GM12878 (cell line): Measurements from ENCODE around the gene POLD2. TPM values are rescaled to one million over a fixed set of nuclear protein-coding genes. Genes with fewer than 3 reads are reported as not detected.

ENCODE experiments used
- ATAC-seq: fragments of 200-7000 bp; cut with Tn5 transposase; 3 replicates; pipeline ENCODE4 v1.9.1; 2020; ENCODE audit warnings: mild to moderate bottlenecking, moderate library complexity
- BruUV-seq: library from RNA; stranded (reverse); fragments of 400-500 nt; replicated peaks from 2 replicates; lab custom pipeline; 2021; lab: Mats Ljungman, UMichigan
- CTCF ChIA-PET: fragments of 300-600 bp; sonication (Branson Sonifier 250); formaldehyde crosslinking; extraction: SDS; loops from one replicate; lab custom pipeline; 2021; ENCODE audit warnings: inconsistent platforms; lab: Yijun Ruan, JAX
- POLR2A ChIA-PET: fragments of 350-600 bp; formaldehyde crosslinking; extraction: SDS; loops from one replicate; lab custom pipeline; 2021; ENCODE audit warnings: inconsistent platforms; lab: Charles Lee
- RAD21 ChIA-PET: fragments of 300-600 bp; sonication (Branson Sonifier 250); formaldehyde crosslinking; loops from one replicate; lab custom pipeline; 2023; ENCODE audit warnings: antibody characterized with exemption; ENCODE audit not compliant: unreplicated experiment; lab: Charles Lee
- SMC1A ChIA-PET: fragments of 300-600 bp; sonication (Branson Sonifier 250); formaldehyde crosslinking; loops from one replicate; lab custom pipeline; 2023; ENCODE audit not compliant: unreplicated experiment, uncharacterized antibody; lab: Charles Lee
- DNase-seq: peaks from one replicate; pipeline ENCODE4 v3.0.0-alpha.2; 2011; ENCODE audit warnings: low read depth, low spot score
- FAIRE-seq: peaks from 3 replicates; lab custom pipeline; 2011; peaks lifted over from hg19 to GRCh38; lab: Jason Lieb, UNC
- H2AFZ ChIP-seq: 2 replicates; pipeline ENCODE4 v1.6.0; 2011; ENCODE audit warnings: low read depth, low read length, control low read depth; ENCODE audit not compliant: control insufficient read depth
- H3K27ac ChIP-seq: 2 replicates; pipeline ENCODE4 v1.5.1; 2011; ENCODE audit warnings: control low read depth; ENCODE audit not compliant: control insufficient read depth, insufficient read depth
- H3K27me3 ChIP-seq, 2 experiments: replicated peaks in 1 of 2; 2 replicates each; pipeline versions ENCODE4 v1.6.0 to v1.6.1; 2011; ENCODE audit warnings: low read length in 1 of 2; ENCODE audit not compliant: control insufficient read depth in 2 of 2, insufficient read depth in 2 of 2
- H3K36me3 ChIP-seq, 2 experiments: 2 replicates each; pipeline ENCODE4 v1.5.1; 2011; ENCODE audit warnings: low read length in 1 of 2; ENCODE audit not compliant: control insufficient read depth in 2 of 2, insufficient read depth in 2 of 2
- H3K4me1 ChIP-seq: 2 replicates; pipeline ENCODE4 v1.6.1; 2011; ENCODE audit warnings: mild to moderate bottlenecking, low read length, moderate library complexity, mixed read lengths; ENCODE audit not compliant: control insufficient read depth, insufficient read depth
- H3K4me2 ChIP-seq: 2 replicates; pipeline ENCODE4 v1.6.0; 2011; ENCODE audit warnings: control low read depth; ENCODE audit not compliant: control insufficient read depth, insufficient read depth
- H3K4me3 ChIP-seq: fragments of 200-600 bp; sonication (generic); 2 replicates; pipeline ENCODE4 v1.5.1; 2016
- H3K79me2 ChIP-seq: 2 replicates; pipeline ENCODE4 v1.6.0; 2011; ENCODE audit warnings: low read length; ENCODE audit not compliant: control insufficient read depth, insufficient read depth
- H3K9ac ChIP-seq: 2 replicates; pipeline ENCODE4 v1.8.0; 2011; ENCODE audit warnings: low read length, control low read depth, mixed read lengths; ENCODE audit not compliant: control insufficient read depth, insufficient read depth
- H3K9me3 ChIP-seq: replicated peaks from 3 replicates; pipeline ENCODE4 v1.5.1; 2011; ENCODE audit warnings: mild to moderate bottlenecking, low read length; ENCODE audit not compliant: control insufficient read depth, insufficient read depth
- H4K20me1 ChIP-seq: 2 replicates; pipeline ENCODE4 v1.6.0; 2011; ENCODE audit not compliant: control insufficient read depth, insufficient read depth
- BACH1 ChIP-seq: fragments of 450-650 bp; IDR thresholded peaks from 2 replicates; pipeline ENCODE4 v1.6.1; 2017; ENCODE audit warnings: mild to moderate bottlenecking, borderline replicate concordance
- CHD1 ChIP-seq: IDR thresholded peaks from 2 replicates; pipeline ENCODE4 v1.6.1; 2012; ENCODE audit warnings: low read depth, low read length, improper control_type of control experiment
- EED ChIP-seq: sonication (generic); IDR thresholded peaks from 2 replicates; pipeline ENCODE4 v1.6.1; 2016; ENCODE audit warnings: antibody characterized with exemption, low read depth
- FOS ChIP-seq: IDR thresholded peaks from 3 replicates; pipeline ENCODE4 v1.6.1; 2011; ENCODE audit warnings: borderline replicate concordance; ENCODE audit not compliant: insufficient read length; ENCODE audit errors: extremely low read depth
- FOXK2 ChIP-seq: fragments of 450-650 bp; IDR thresholded peaks from 2 replicates; pipeline ENCODE4 v1.6.1; 2017; ENCODE audit warnings: mild to moderate bottlenecking, moderate library complexity
- FOXM1 ChIP-seq: IDR thresholded peaks from 2 replicates; pipeline ENCODE4 v1.6.1; 2012; ENCODE audit warnings: low read depth, mild to moderate bottlenecking, inconsistent platforms, low read length, moderate library complexity
- IKZF2 ChIP-seq, 2 experiments: fragments of 450-650 bp; IDR thresholded peaks; 2 replicates each; pipeline ENCODE4 v1.6.1; 2017; ENCODE audit warnings: mild to moderate bottlenecking in 2 of 2, moderate library complexity in 2 of 2
- LARP7 ChIP-seq: fragments of 450-650 bp; IDR thresholded peaks from 2 replicates; pipeline ENCODE4 v1.6.1; 2017; ENCODE audit warnings: mild to moderate bottlenecking
- SREBF1 ChIP-seq: IDR thresholded peaks from 2 replicates; pipeline ENCODE4 v1.6.1; 2012; ENCODE audit warnings: mild to moderate bottlenecking, low read length
- YBX1 ChIP-seq: fragments of 450-650 bp; IDR thresholded peaks from 2 replicates; pipeline ENCODE4 v1.6.1; 2016; ENCODE audit warnings: antibody characterized with exemption
- WGBS: methylation state at CpG from one replicate; pipeline ENCODE4 v1.1.6; 2016; ENCODE audit warnings: low lambda C conversion rate; ENCODE audit not compliant: insufficient replicate concordance, insufficient coverage; ENCODE audit errors: missing lambda C conversion rate; 5-methylcytosine and 5-hydroxymethylcytosine counted together
- in situ Hi-C: fragments of 300-500 bp; cut with MboI; formaldehyde crosslinking; loops from 9 replicates; pipeline ENCODE4 v1.14.3; 2018; ENCODE audit warnings: mixed read lengths
- intact Hi-C: fragments of 100-400 bp; cut with micrococcal nuclease; formaldehyde crosslinking; loops from one replicate; pipeline ENCODE4 v1.14.2; 2022; ENCODE audit not compliant: unreplicated experiment
- polyA plus RNA-seq, 11 experiments: library from polyadenylated mRNA; depleted of rRNA in 4 of 11; unstranded in 6 of 11; stranded (reverse) in 5 of 11; fragments of >200 nt; fragmentation: Nextera tagmentation in 4 of 11; fragmentation: Illumina TruSeq in 1 of 11; extraction: Ambion mirVana in 4 of 11; extraction: Trizol in 1 of 11; gene quantifications; 1 replicate in 1 of 11; 2 replicates in 10 of 11; pipeline versions ENCODE4 v1.2.1 to v1.2.3, GENCODE V29; 2011 to 2016; ENCODE audit warnings: inconsistent platforms in 2 of 11, missing spikeins in 2 of 11, low read depth in 1 of 11
- total RNA-seq, 4 experiments: library from RNA; depleted of rRNA in 3 of 4; stranded (reverse); fragments of >200 nt in 3 of 4; fragmentation: Illumina TruSeq in 1 of 4; extraction: Trizol in 1 of 4; gene quantifications; 2 replicates each; pipeline versions ENCODE4 v1.2.1 to v1.2.3, GENCODE V29; 2013 to 2021
- TF ChIP-seq, protein P1 (sequence below): IDR thresholded peaks from 2 replicates; pipeline ENCODE4 v1.6.1; 2012; ENCODE audit warnings: low read depth, low read length, improper control_type of control experiment

The POLD2 gene
- total and polyA plus RNA-seq, 10 of the 15 experiments (the other 5 are each of a cell fraction or from before 2014, with no cell fraction given) = 19.1 to 287 (median 169) TPM

GRCh38 chr7:44154703-44155102, 31.4 kb upstream of the POLD2 start:
- CTCF ChIA-PET = no interaction called here
- Histone ChIP-seq H3K4me2 (no peak overlapping the region), H3K9me3 (no peaks in the 10 kb centered on the region), H4K20me1 (no peaks in the 10 kb centered on the region), H3K36me3 (no peaks in the 10 kb centered on the region), H2AFZ (no peak overlapping the region), H3K79me2 (no peaks in the 10 kb centered on the region), H3K4me3 (no peak overlapping the region), H3K27ac (no peak overlapping the region), H3K9ac (no peak overlapping the region), H3K27me3 (no peaks in the 10 kb centered on the region; a peak in 2 of 4 replicates), H3K4me1 (peaks cover 5% of the 10 kb centered on the region)
- TF ChIP-seq FOXM1 = no peak
- TF ChIP-seq FOXK2 = no peak
- TF ChIP-seq, protein P1, sequence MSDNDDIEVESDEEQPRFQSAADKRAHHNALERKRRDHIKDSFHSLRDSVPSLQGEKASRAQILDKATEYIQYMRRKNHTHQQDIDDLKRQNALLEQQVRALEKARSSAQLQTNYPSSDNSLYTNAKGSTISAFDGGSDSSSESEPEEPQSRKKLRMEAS = no peak
- no peak for TF ChIP-seq LARP7
- TF ChIP-seq BACH1 = no peak
- TF ChIP-seq IKZF2 (IDR thresholded peaks at IDR 0.05) = no peak
- TF ChIP-seq SREBF1 = no peak
- no peak for TF ChIP-seq YBX1
- no peak for TF ChIP-seq FOS
- no peak for TF ChIP-seq EED
- TF ChIP-seq CHD1 = no peak
- no peak for ATAC-seq
- intact Hi-C loops = loop anchor here (5.0 kb wide), 1 partner anchor 38 kb away; no protein-coding TSS in a partner anchor
- no peak for FAIRE-seq
- WGBS = 60% methylated on average over 3 of the region's 3 CpGs
- BruUV-seq = no TSS peak
- in situ Hi-C loops = no loop called here
- no peak for DNase-seq
- POLR2A ChIA-PET = no interaction called here
- SMC1A ChIA-PET = no interaction called here
- RAD21 ChIA-PET = no interaction called here
